ES-I3 (cell line): ENCODE data around the gene ALG3.

ENCODE experiments used
- H3K36me3 ChIP-seq: 2 replicates; pipeline ENCODE4 v1.6.1; 2013; ENCODE audit warnings: mild to moderate bottlenecking, low read length, control low read depth, moderate library complexity; ENCODE audit not compliant: insufficient read depth
- H3K4me1 ChIP-seq: 2 replicates; pipeline ENCODE4 v1.6.1; 2013; ENCODE audit warnings: mild to moderate bottlenecking, control low read depth, low read length; ENCODE audit not compliant: insufficient read depth
- H3K9ac ChIP-seq: 2 replicates; pipeline ENCODE4 v1.6.1; 2013; ENCODE audit warnings: low read depth, mild to moderate bottlenecking, low read length, moderate library complexity
- H3K9me3 ChIP-seq: 2 replicates; pipeline ENCODE4 v1.6.1; 2013; ENCODE audit warnings: mild to moderate bottlenecking, low read length, moderate library complexity; ENCODE audit not compliant: control insufficient read depth, insufficient read depth

ALG3 gene

GRCh38 chr3:184248454-184249411 lies at the start of gene ALG3:
Gene ALG3 (minus strand): TSS chr3:184248962. CDS start chr3:184248940, 22 bp downstream.
- peak within 1 kb of the TSS; percentile 80 for H3K9ac ChIP-seq
- H3K9me3 ChIP-seq, result no peaks in the 10 kb centered on the region
- H3K4me1 ChIP-seq, result no peaks in the 10 kb centered on the region
- no peaks in the 10 kb centered on the region for H3K36me3 ChIP-seq

- H3K4me1 ChIP-seq, result peaks cover 6% of the 10 kb centered on the region; the same call in 1 of the 2 replicates
- H3K9ac ChIP-seq, result no peak overlapping the region
- H3K9me3 ChIP-seq, result no peaks in the 10 kb centered on the region
- H3K36me3 ChIP-seq, result peaks cover 7% of the 10 kb centered on the region; the same call in 1 of the 2 replicates
Measured at GRCh38 chr3:184296616-184297015, 47.9 kb upstream of the ALG3 start.

- H3K36me3 ChIP-seq, result 0 out of 2 replicates have a peak, but pooled peaks cover 2% of the 10 kb centered on the region
- H3K9ac ChIP-seq, result no peak overlapping the region
- no peaks in the 10 kb centered on the region for H3K9me3 ChIP-seq
- peaks cover 6% of the 10 kb centered on the region; the same call in 1 of the 2 replicates for H3K4me1 ChIP-seq
Measured at GRCh38 chr3:184295771-184296170, 47.0 kb upstream of the ALG3 start.

DNA sequence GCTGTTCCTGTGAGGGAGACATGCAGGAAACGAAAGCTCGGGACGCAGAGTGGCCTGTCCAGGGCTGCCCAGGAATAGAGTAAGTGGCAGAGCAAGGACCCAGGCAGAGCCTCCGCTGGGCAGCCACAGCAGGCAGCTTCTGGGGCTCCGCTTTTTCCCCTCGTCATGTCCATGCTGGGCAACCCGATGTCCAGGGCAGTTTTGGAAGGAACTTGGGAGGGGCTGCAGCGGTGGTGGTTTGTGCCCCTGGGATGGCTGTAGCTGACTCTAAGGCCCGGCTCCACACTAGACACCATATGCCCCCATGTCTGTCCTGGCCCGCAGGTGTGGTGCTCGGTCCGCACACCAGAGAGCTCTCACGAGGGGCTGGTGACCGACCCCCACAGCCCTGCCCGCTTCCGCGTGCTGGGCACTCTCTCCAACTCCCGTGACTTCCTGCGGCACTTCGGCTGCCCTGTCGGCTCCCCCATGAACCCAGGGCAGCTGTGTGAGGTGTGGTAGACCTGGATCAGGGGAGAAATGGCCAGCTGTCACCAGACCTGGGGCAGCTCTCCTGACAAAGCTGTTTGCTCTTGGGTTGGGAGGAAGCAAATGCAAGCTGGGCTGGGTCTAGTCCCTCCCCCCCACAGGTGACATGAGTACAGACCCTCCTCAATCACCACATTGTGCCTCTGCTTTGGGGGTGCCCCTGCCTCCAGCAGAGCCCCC lies 43.1 kb upstream of the ALG3 start:
- no peaks in the 10 kb centered on the region for H3K36me3 ChIP-seq
- H3K9ac ChIP-seq, result no peak overlapping the region
- no peaks in the 10 kb centered on the region for H3K4me1 ChIP-seq
- no peaks in the 10 kb centered on the region for H3K9me3 ChIP-seq

DNA sequence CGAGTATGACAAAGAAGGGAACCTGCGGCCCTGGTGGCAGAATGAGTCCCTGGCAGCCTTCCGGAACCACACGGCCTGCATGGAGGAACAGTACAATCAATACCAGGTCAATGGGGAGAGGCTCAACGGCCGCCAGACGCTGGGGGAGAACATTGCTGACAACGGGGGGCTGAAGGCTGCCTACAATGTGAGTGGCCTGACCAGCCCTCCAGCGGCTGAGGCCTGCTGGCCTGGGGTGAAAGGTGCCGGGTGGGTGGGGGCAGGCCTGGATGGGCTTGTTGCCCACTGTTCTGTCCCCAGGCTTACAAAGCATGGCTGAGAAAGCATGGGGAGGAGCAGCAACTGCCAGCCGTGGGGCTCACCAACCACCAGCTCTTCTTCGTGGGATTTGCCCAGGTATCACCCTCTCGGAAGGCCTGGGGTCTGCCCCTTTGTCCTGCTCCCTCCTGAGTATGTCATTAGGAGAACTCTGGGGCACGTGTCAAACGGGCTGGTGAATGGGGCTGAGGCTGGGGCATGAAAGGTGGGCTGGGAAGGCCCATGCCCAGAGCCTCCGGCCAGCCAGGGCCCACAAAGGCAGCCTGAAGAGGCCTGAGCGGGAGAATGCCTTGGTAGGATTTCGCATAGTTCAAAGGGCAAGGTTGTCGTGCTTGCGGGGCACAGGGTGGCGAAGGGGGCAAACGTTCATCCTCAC lies 42.4 kb upstream of the ALG3 start:
- no peaks in the 10 kb centered on the region for H3K4me1 ChIP-seq
- no peaks in the 10 kb centered on the region for H3K9me3 ChIP-seq
- H3K9ac ChIP-seq, result no peak overlapping the region
- no peaks in the 10 kb centered on the region for H3K36me3 ChIP-seq

GRCh38 chr3:184290331-184290730 lies 41.6 kb upstream of the ALG3 start:
- Histone ChIP-seq H3K4me1 (no peaks in the 10 kb centered on the region), H3K9ac (no peak overlapping the region), H3K9me3 (no peaks in the 10 kb centered on the region), H3K36me3 (no peaks in the 10 kb centered on the region)

GRCh38 chr3:184289426-184289938 lies 40.7 kb upstream of the ALG3 start:
- Histone ChIP-seq H3K9me3 (no peaks in the 10 kb centered on the region), H3K36me3 (no peaks in the 10 kb centered on the region), H3K9ac (no peak overlapping the region), H3K4me1 (no peaks in the 10 kb centered on the region)

DNA sequence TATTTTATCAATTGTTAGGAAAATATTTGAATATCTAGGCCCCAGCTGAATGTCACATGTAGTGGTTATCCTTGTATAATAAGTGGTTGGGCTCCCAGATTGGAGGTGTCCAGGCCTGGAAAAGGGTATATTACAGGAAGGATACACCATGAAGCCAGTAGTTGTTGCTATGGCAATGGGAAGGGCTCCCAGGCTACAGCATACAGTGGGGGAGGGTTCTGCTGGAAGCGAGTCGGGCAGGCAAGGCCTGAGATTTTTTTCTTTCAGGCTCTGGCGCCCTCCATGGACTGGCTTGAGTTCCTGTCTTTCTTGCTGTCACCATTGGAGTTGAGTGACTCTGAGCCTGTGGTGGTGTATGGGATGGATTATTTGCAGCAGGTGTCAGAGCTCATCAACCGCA lies 35.9 kb upstream of the ALG3 start:
- Histone ChIP-seq H3K9ac (no peak overlapping the region), H3K36me3 (no peaks in the 10 kb centered on the region), H3K4me1 (no peaks in the 10 kb centered on the region), H3K9me3 (no peaks in the 10 kb centered on the region)

GRCh38 chr3:184283681-184284080 lies 34.9 kb upstream of the ALG3 start:
- Histone ChIP-seq H3K9ac (no peak overlapping the region), H3K4me1 (no peaks in the 10 kb centered on the region), H3K36me3 (no peaks in the 10 kb centered on the region), H3K9me3 (no peaks in the 10 kb centered on the region)

- H3K4me1 ChIP-seq, result no peaks in the 10 kb centered on the region
- no peak overlapping the region for H3K9ac ChIP-seq
- H3K36me3 ChIP-seq, result no peaks in the 10 kb centered on the region
- H3K9me3 ChIP-seq, result no peaks in the 10 kb centered on the region
Measured at GRCh38 chr3:184282941-184283340, 34.2 kb upstream of the ALG3 start.

- Histone ChIP-seq H3K36me3 (no peaks in the 10 kb centered on the region), H3K4me1 (no peaks in the 10 kb centered on the region), H3K9ac (no peak overlapping the region), H3K9me3 (no peaks in the 10 kb centered on the region)
Measured at GRCh38 chr3:184277366-184277765, 28.6 kb upstream of the ALG3 start.

DNA sequence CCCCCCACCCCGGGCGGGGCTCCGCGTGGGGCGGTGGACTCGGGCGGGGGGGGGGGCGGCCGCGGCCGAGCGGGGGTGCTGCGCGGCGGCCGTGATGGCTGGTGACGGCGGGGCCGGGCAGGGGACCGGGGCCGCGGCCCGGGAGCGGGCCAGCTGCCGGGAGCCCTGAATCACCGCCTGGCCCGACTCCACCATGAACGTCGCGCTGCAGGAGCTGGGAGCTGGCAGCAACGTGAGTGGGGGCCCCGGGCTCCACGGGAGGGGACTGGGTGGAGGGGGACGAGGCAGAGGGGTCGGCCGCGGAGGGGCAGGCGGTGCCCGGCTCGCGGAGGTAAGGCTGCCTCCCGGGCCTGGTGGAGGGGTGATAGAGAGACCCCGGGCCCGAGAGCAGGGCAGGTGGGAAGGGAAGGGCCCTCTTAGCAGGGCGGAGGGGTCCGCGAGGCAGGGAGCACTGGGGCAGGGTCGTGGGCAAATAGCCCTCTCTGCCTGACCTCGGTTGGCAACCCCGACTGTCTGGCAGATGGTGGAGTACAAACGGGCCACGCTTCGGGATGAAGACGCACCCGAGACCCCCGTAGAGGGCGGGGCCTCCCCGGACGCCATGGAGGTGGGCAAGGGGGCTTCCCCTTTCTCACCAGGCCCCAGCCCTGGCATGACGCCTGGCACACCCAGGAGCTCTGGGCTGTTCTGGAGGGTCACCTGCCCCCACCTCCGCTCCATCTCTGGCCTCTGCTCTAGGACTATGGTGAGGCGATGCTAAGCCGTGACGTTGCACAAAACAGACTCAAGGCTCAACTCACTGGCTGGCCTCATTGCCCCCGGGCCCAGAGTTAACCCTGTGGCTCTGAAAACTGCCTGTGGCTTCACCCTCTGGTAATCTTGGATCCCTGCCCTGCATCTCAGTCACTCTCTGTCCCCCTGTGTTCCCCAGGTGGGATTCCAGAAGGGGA lies 27.5 kb upstream of the ALG3 start, which contains the start of gene ECE2:
TSS of gene ECE2 (plus strand) at position 62 of the 950 bp plus-strand sequence. CDS start at position 194, 132 bp downstream.
- Histone ChIP-seq H3K4me1 (no peaks in the 10 kb centered on the region), H3K9ac (peak within 1 kb of the TSS; percentile 36; the same call in 1 of the 2 replicates), H3K9me3 (no peaks in the 10 kb centered on the region), H3K36me3 (no peaks in the 10 kb centered on the region)

DNA sequence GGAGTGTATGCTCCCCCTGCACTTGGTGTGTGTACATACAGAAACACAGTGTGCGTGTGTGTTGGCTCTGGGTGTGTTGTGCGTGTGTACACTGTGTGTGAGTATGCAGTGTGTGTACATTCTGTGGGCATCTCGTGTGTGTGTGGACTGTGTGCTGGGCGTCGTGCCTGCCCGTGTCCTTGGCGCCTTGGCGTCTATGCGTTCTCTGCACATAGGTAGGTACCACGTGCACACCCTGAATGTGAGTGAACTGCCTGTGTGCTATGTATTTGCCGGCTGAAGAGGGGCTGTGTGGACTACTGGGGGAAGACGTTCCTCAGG lies 26.6 kb upstream of the ALG3 start:
- H3K4me1 ChIP-seq, result no peaks in the 10 kb centered on the region
- H3K9me3 ChIP-seq, result no peaks in the 10 kb centered on the region
- H3K36me3 ChIP-seq, result no peaks in the 10 kb centered on the region
- H3K9ac ChIP-seq, result peak overlapping the region; percentile 11; the same call in 1 of the 2 replicates
